ENCODE data around the gene CREB3L1. TPM values are rescaled to one million over a fixed set of nuclear protein-coding genes. Genes with fewer than 3 reads are reported as not detected.

Gene CREB3L1
- total and polyA plus RNA-seq, 2 donors (not counting 3 experiments of a cell fraction or from before 2014, with no cell fraction given): 0.23 to 0.84 TPM

DNA sequence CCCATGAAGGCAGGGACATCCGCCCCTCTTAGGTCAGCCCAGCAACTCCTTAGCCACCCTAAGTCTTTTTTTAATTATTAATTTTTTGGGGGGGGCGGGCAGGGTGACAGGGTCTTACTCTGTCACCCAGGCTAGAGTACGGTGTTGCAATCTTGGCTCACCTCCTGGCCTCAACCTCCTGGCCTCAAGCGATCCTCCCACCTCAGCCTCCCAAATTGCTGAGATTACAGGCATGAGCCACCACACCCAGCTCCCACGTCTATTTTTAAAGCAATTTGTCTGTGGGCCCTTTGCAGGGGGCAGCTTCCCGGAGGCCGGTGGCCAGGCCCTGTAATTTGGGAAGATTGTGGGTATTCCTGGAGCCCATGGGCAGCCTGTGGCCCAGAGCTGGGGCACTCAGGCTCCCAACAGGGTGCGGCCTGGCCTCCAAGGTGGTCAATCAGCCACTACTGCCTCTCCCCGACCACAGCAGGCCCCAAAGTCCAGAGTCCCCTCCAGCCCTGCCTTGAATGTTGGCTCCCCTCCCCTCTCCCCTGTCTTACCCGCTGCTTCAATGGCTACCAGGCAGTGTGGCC lies 27.2 kb downstream of the CREB3L1 start:
- no peaks in the 10 kb centered on the region for H4K20me1 ChIP-seq (replicated peaks; ENCODE audit: control insufficient read depth, extremely low read depth, insufficient read depth, low read length)
- TF ChIP-seq MYC (IDR thresholded peaks at IDR 0.05; ENCODE audit: low read depth, low read length) (no peak), GATA2 (IDR thresholded peaks at IDR 0.05; ENCODE audit: insufficient read depth, insufficient read length, low read depth, low read length) (no peak), FOS (IDR thresholded peaks at IDR 0.05; ENCODE audit: borderline replicate concordance, insufficient read depth, low read length) (no peak), POLR2A (IDR thresholded peaks at IDR 0.05; ENCODE audit: low read depth, low read length) (no peak), EZH2 (IDR thresholded peaks at IDR 0.05; ENCODE audit: borderline replicate concordance, low read depth, low read length, severe bottlenecking) (no peak), JUN (IDR thresholded peaks at IDR 0.05; ENCODE audit: borderline replicate concordance, insufficient read depth, insufficient read length, low read depth) (no peak)
- TF ChIP-seq, protein P1, sequence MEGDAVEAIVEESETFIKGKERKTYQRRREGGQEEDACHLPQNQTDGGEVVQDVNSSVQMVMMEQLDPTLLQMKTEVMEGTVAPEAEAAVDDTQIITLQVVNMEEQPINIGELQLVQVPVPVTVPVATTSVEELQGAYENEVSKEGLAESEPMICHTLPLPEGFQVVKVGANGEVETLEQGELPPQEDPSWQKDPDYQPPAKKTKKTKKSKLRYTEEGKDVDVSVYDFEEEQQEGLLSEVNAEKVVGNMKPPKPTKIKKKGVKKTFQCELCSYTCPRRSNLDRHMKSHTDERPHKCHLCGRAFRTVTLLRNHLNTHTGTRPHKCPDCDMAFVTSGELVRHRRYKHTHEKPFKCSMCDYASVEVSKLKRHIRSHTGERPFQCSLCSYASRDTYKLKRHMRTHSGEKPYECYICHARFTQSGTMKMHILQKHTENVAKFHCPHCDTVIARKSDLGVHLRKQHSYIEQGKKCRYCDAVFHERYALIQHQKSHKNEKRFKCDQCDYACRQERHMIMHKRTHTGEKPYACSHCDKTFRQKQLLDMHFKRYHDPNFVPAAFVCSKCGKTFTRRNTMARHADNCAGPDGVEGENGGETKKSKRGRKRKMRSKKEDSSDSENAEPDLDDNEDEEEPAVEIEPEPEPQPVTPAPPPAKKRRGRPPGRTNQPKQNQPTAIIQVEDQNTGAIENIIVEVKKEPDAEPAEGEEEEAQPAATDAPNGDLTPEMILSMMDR (IDR thresholded peaks at IDR 0.05; ENCODE audit: extremely low read depth in 1 of 2, insufficient read depth in 1 of 2, low read depth in 1 of 2, low read length in 2 of 2): no peak
- TF ChIP-seq, protein P2, sequence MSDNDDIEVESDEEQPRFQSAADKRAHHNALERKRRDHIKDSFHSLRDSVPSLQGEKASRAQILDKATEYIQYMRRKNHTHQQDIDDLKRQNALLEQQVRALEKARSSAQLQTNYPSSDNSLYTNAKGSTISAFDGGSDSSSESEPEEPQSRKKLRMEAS (IDR thresholded peaks at IDR 0.05; ENCODE audit: insufficient read depth, insufficient read length): no peak

More for the DNA sequence above, 27.2 kb downstream of the CREB3L1 start:
- H3K4me2 ChIP-seq (ENCODE audit: insufficient read depth, low read length): no peak overlapping the region
- BruUV-seq (replicated peaks): no TSS peak
- dilution Hi-C loops (cut with MboI; ENCODE audit: extremely low pct_ligation_motif_present, low sequenced_read_pairs) (no loop called here), intact Hi-C loops (cut with micrococcal nuclease) (no loop called here)
- FAIRE-seq: no peak
- no peaks in the 10 kb centered on the region for H3K36me3 ChIP-seq (ENCODE audit: control insufficient read depth in 2 of 2, extremely low read depth in 1 of 2, insufficient read depth in 2 of 2, low read length in 2 of 2)
- H3K79me2 ChIP-seq (ENCODE audit: control insufficient read depth, insufficient read depth, low read length): no peaks in the 10 kb centered on the region
- no peaks in the 10 kb centered on the region for H3K27me3 ChIP-seq (ENCODE audit: control insufficient read depth in 2 of 2, insufficient read depth in 2 of 2, low read length in 2 of 2)
- H3K9me3 ChIP-seq (replicated peaks; ENCODE audit: control insufficient read depth, insufficient read depth, low read length): no peaks in the 10 kb centered on the region
- H3K4me1 ChIP-seq (ENCODE audit: control insufficient read depth, extremely low read depth, insufficient read depth, low read length): no peaks in the 10 kb centered on the region
- ChIA-PET CTCF (interaction anchor here (0.6 to 10.9 kb wide), 5 partner anchors 9 to 64 kb away, joined by 3 to 367 read pairs (median 6); no protein-coding TSS in a partner anchor), POLR2A (interaction anchor here (0.7 kb wide), 1 partner anchor 33 kb away, joined by 8 read pairs; no protein-coding TSS in a partner anchor)
- H3K27ac ChIP-seq (ENCODE audit: insufficient read depth, low read depth, low read length): no peak overlapping the region
- no peak overlapping the region for H2AFZ ChIP-seq (ENCODE audit: low read depth, low read length)
- no peak overlapping the region for H3K9ac ChIP-seq (replicated peaks; ENCODE audit: extremely low read depth, insufficient read depth, low read length)
- H3K9me1 ChIP-seq (replicated peaks; ENCODE audit: control insufficient read depth, extremely low read depth, insufficient read depth, low read length): no peaks in the 10 kb centered on the region
- no peak overlapping the region for H3K4me3 ChIP-seq (replicated peaks in 1 of 3; ENCODE audit: insufficient read depth in 1 of 3, low read depth in 1 of 3, low read length in 3 of 3)
- no peak for DNase-seq (ENCODE audit: low read depth, low spot score)

Measured in endothelial cell of umbilical vein (primary cell).